GM18526 (cell line): Measurements from ENCODE around the gene TMEM42.

ENCODE experiments used
- POLR2A ChIP-seq: IDR thresholded peaks from 3 replicates; pipeline ENCODE4 v1.6.1; 2011; ENCODE audit not compliant: insufficient read length; ENCODE audit errors: extremely low read depth

Gene TMEM42

DNA sequence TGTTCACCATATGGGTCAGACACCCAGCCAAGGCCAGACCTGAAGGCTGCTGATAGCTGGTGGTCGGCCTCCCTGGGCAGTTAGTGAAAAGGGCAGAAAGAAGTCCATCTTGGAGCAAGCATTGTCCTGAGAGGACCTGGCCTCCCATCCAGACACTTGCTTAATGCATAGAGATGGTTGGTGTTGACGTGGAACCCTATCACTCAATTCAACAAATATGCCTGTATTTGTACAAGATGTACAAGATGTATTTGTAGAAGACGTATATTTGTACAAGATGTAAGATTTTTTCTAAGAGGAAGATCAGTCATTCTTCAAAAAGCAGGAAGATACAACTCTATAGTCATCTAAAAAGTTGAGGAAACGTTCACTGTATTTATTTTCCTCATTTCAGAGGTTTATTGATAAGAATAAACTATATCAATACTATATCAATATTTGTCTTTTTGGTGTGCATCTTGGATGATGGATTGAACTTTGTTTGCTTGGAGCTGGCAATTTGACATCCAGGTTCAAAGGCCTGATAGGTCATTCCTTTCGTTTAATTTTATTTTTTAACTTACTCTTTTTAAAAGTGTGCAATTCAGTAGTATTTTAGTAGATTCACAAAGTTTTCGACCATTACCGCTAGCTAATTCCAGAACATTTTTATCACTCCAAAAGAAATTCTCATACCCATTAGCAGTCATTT is 5.9 kb downstream of the TMEM42 start:
- no peak for TF ChIP-seq POLR2A

DNA sequence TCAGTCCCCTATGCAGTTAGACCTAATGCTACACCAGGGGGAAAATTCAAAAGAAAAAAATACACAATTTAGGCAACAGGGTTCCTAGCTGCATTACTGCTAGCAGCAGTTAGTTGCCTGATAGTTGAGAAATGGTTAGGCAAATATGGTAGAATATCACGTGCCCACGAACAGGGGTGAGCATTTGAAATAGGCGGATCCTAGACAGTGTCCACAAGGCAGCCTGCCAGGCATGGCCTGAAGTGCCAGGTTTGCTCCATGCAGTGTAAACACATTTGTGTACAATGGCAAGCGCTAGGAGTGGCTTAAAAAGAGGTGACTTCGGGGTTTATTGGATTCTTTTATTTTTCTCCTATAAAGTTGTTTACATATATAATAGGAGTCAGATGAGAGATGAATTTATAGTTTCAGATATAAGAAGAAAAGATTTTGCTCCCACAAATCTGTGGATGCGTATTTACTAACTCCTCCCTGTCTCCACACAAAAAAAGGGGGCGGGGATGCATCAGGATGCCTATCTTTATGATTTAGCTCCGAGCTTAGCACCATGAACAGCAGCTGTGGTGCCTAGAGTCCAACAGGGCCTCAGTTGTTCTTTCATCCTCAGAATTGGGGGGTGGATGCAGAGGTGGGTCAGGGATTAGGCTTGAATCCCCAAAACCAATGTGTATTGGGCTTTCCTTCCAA is 8.8 kb downstream of the TMEM42 start:
- TF ChIP-seq POLR2A: no peak

- TF ChIP-seq POLR2A: no peak
These were observed 12.6 kb downstream of the TMEM42 start, which contains the start of gene TGM4 for GRCh38 chr3:44874308-44874707. Gene TGM4, plus strand, starts transcription at chr3:44874608. Its CDS starts 71 bp downstream, at chr3:44874679.

DNA sequence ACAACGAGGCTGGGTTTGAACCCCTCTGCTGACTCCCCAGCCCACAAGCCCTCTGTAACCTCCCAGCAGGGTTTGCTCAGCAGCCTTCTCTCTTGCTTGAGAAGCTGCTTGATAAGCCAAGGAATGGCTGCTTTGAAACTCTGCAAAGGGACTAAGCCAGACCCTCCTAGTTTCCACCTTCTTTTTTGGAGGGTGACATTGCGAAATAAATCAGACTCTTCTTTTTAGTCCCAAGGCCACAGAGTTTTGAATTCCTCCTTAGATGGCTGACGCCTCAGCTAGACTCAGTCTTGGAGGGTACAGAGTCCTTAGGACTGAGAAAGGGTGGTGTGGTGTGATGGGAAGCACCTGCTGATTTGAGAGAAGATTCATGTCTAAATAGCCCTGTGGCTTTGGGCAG is 13.9 kb downstream of the TMEM42 start:
- no peak for TF ChIP-seq POLR2A

DNA sequence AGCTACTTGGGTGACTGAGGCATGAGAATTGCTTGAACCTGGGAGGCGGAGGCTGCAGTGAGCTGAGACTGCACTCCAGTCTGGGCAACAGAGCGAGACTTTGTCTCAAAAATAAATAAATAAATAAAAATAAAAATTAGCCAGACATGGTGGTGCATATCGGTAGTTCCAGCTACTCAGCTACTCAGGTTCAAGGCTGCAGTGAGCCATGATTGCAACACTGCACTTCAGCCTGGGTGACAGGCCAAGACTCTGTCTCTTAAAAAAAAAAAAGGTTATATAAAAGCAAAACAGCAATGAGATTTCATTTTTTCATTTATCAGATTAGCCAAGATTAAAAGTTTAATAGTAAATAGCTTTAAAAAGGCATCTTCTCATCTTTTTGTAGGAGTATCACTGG is 15.6 kb downstream of the TMEM42 start:
- TF ChIP-seq POLR2A: no peak

- TF ChIP-seq POLR2A: no peak
These were observed 18.6 kb downstream of the TMEM42 start for GRCh38 chr3:44880284-44880683.

GRCh38 chr3:44883213-44883955 is 21.7 kb downstream of the TMEM42 start:
- no peak for TF ChIP-seq POLR2A

- TF ChIP-seq POLR2A: no peak
These were observed 22.3 kb downstream of the TMEM42 start for GRCh38 chr3:44883999-44884431.

DNA sequence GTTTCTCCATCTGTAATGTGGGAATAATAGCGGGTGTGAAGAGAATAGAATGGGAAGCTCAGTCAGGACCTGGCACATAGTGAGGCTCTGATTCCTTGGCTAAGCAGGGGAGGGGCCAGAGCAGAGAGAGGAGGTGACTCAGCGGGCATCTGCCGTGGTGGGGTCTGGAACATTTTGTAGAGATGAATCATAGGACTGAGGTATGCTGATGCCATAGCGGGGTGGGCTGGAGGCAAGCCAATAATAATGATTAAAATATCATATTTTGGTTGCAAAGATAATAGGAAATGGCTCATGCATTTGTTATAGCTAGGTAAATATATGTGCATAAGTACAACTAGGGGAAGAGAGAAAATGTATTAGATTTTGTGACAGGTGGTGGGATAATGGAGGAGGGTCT is 23.9 kb downstream of the TMEM42 start:
- TF ChIP-seq POLR2A: no peak

GRCh38 chr3:44886561-44886960 is 24.8 kb downstream of the TMEM42 start:
- TF ChIP-seq POLR2A: no peak

GRCh38 chr3:44887101-44887500 is 25.4 kb downstream of the TMEM42 start:
- no peak for TF ChIP-seq POLR2A

- no peak for TF ChIP-seq POLR2A
These were observed 28.5 kb downstream of the TMEM42 start for GRCh38 chr3:44890258-44890657.

DNA sequence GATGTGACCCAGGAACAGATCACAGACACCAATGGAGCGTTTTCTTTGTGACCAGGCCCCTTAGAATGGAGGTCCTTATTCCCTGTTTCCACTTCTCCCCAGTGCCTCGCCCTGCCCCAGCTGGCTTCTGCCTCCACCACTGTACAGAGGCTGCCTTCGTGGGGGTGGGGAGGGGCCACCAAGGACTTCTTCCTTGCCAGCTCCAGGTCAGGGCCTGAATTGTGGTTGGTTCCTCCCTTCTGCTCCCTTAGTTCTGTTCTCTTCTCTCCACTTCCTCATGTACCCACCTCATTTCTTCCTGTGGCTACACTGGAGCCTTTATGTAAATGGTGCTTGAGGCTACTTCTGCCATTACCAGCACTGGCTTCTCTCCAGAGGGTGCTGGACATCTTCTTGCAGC is 29.1 kb downstream of the TMEM42 start:
- no peak for TF ChIP-seq POLR2A

DNA sequence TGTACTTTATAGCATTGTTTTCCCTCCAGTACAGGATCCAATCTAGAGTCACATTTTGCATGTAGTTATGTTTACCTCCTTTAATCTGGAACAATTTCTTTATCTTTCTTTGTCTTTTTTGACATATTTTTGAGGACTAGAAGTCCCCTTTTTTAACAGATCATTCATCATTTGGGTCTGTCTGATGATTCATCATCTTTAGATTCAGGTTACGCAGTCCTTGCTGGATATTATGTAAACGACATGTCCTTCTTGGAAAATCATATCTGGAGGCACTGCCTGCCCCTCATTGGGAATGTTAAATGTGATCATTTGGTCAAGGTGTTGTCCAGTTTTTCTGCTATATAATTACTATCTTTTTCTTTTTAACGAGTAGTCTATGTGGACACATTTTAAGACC is 31.0 kb downstream of the TMEM42 start:
- TF ChIP-seq POLR2A: no peak

GRCh38 chr3:44893097-44893496 is 31.4 kb downstream of the TMEM42 start:
- no peak for TF ChIP-seq POLR2A

DNA sequence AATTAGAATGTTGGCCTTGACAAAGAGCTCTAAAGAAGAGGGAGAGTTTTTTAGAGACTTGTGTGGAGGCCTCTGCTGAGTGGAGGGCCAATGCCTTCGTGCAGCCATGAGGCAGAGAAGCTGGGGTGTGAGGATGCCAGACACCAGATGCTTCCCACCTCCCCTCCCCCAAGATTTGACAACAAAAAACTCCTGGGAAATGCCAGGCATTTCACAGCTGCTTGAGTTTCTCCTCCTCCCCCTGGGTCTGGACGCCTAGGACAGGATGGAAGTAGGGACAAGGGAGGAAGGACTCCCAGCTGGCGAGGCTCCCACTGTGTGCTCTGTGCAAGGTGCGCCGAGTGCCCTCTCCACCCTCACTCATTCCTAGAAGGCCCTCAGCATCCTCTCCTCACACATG is 32.8 kb downstream of the TMEM42 start:
- TF ChIP-seq POLR2A: no peak
